HUES64 (cell line): ENCODE data around the gene GIMAP5.
"Not testable (repeated sequence)": the region's sequence is repeated elsewhere in the genome, so short reads cannot be mapped to it uniquely, and the experiment has no call there.

ENCODE experiments used
- H3K27ac ChIP-seq: 2 replicates; pipeline ENCODE4 v1.7.0; 2013; ENCODE audit warnings: low read depth, low read length, inconsistent platforms
- H3K27me3 ChIP-seq: 2 replicates; pipeline ENCODE4 v1.6.1; 2013; ENCODE audit warnings: mild to moderate bottlenecking, low read length; ENCODE audit not compliant: insufficient read depth
- H3K36me3 ChIP-seq: 2 replicates; pipeline ENCODE4 v1.6.1; 2013; ENCODE audit warnings: mild to moderate bottlenecking, low read length; ENCODE audit not compliant: insufficient read depth
- H3K4me1 ChIP-seq: 2 replicates; pipeline ENCODE4 v1.6.1; 2013; ENCODE audit warnings: mild to moderate bottlenecking, low read length, moderate library complexity; ENCODE audit not compliant: insufficient read depth
- H3K4me3 ChIP-seq: 2 replicates; pipeline ENCODE4 v1.5.1; 2013; ENCODE audit warnings: mild to moderate bottlenecking, low read length, moderate library complexity
- H3K9ac ChIP-seq: 2 replicates; pipeline ENCODE4 v1.6.1; 2013; ENCODE audit warnings: mild to moderate bottlenecking, low read depth, low read length
- H3K9me3 ChIP-seq: 2 replicates; pipeline ENCODE4 v1.6.1; 2013; ENCODE audit warnings: low read depth, low read length; ENCODE audit not compliant: insufficient read depth
- WGBS: fragments of 150-250, 120-280 bp; methylation state at CpG from one replicate; pipeline ENCODE4 v1.1.7; 2013; ENCODE audit warnings: missing lambda C conversion rate; 5-methylcytosine and 5-hydroxymethylcytosine counted together

The GIMAP5 gene

GRCh38 chr7:150769768-150770167 lies 32.5 kb downstream of the GIMAP5 start:
- no peaks in the 10 kb centered on the region; the same call in 1 of the 2 replicates for H3K27me3 ChIP-seq
- 94% methylated on average over 4 of the region's 4 CpGs for WGBS
- H3K36me3 ChIP-seq: no peaks in the 10 kb centered on the region
- H3K4me3 ChIP-seq: no peak overlapping the region
- peaks cover 9% of the 10 kb centered on the region for H3K4me1 ChIP-seq
- no peak overlapping the region for H3K9ac ChIP-seq
- no peak overlapping the region for H3K27ac ChIP-seq
- H3K9me3 ChIP-seq: peaks cover 7% of the 10 kb centered on the region; the same call in 1 of the 2 replicates

GRCh38 chr7:150774131-150774530 lies 36.9 kb downstream of the GIMAP5 start:
- H3K27me3 ChIP-seq, H3K36me3 ChIP-seq, H3K9ac ChIP-seq, H3K27ac ChIP-seq, H3K4me3 ChIP-seq, H3K4me1 ChIP-seq: not testable (repeated sequence)
- no CpG with 5 or more reads among the region's 1 CpG for WGBS
- H3K9me3 ChIP-seq: peaks cover 10% of the 10 kb centered on the region; the same call in 1 of the 2 replicates

GRCh38 chr7:150778014-150778737 lies 41.0 kb downstream of the GIMAP5 start:
- no peak overlapping the region for H3K4me3 ChIP-seq
- no peaks in the 10 kb centered on the region for H3K36me3 ChIP-seq
- no peaks in the 10 kb centered on the region for H3K4me1 ChIP-seq
- H3K27ac ChIP-seq: no peak overlapping the region
- H3K9me3 ChIP-seq: peaks cover 5% of the 10 kb centered on the region; the same call in 1 of the 2 replicates
- 54% methylated on average over 6 of the region's 8 CpGs for WGBS
- H3K9ac ChIP-seq: no peak overlapping the region
- peaks cover 9% of the 10 kb centered on the region; the same call in 1 of the 2 replicates for H3K27me3 ChIP-seq

- 7% methylated on average over 9 of the region's 12 CpGs for WGBS
- no peak overlapping the region for H3K4me3 ChIP-seq
- no peak overlapping the region for H3K9ac ChIP-seq
- H3K9me3 ChIP-seq: 0 out of 2 replicates have a peak, but pooled peaks cover 3% of the 10 kb centered on the region
- H3K4me1 ChIP-seq: no peaks in the 10 kb centered on the region
- no peak overlapping the region for H3K27ac ChIP-seq
- H3K36me3 ChIP-seq: no peaks in the 10 kb centered on the region
- peaks cover 9% of the 10 kb centered on the region; the same call in 1 of the 2 replicates for H3K27me3 ChIP-seq
These were observed 41.6 kb downstream of the GIMAP5 start for GRCh38 chr7:150778738-150779301.

- Histone ChIP-seq H3K4me1 (no peaks in the 10 kb centered on the region), H3K4me3 (no peak overlapping the region), H3K9ac (no peak overlapping the region), H3K27me3 (peaks cover 15% of the 10 kb centered on the region; the same call in 1 of the 2 replicates), H3K27ac (no peak overlapping the region), H3K36me3 (no peaks in the 10 kb centered on the region), H3K9me3 (no peaks in the 10 kb centered on the region)
- WGBS: 65% methylated on average over 3 of the region's 3 CpGs
These were observed 43.1 kb downstream of the GIMAP5 start for GRCh38 chr7:150780292-150780691.

GRCh38 chr7:150781103-150781502 lies 43.9 kb downstream of the GIMAP5 start:
- WGBS: 55% methylated on average over 3 of the region's 3 CpGs
- no peak overlapping the region for H3K27ac ChIP-seq
- H3K9ac ChIP-seq: no peak overlapping the region
- peaks cover 13% of the 10 kb centered on the region; the same call in 1 of the 2 replicates for H3K27me3 ChIP-seq
- H3K9me3 ChIP-seq: no peaks in the 10 kb centered on the region
- no peak overlapping the region for H3K4me3 ChIP-seq
- H3K36me3 ChIP-seq: no peaks in the 10 kb centered on the region
- no peaks in the 10 kb centered on the region for H3K4me1 ChIP-seq

GRCh38 chr7:150781961-150782360 lies 44.7 kb downstream of the GIMAP5 start:
- Histone ChIP-seq H3K27ac (no peak overlapping the region), H3K27me3 (peaks cover 13% of the 10 kb centered on the region; the same call in 1 of the 2 replicates), H3K4me3 (no peak overlapping the region), H3K36me3 (no peaks in the 10 kb centered on the region), H3K4me1 (no peaks in the 10 kb centered on the region), H3K9me3 (no peaks in the 10 kb centered on the region), H3K9ac (no peak overlapping the region)
- WGBS: 87% methylated on average over 2 of the region's 2 CpGs

- no peak overlapping the region for H3K4me3 ChIP-seq
- 88% methylated on average over 9 of the region's 9 CpGs for WGBS
- H3K9me3 ChIP-seq: no peaks in the 10 kb centered on the region
- H3K4me1 ChIP-seq: no peaks in the 10 kb centered on the region
- peaks cover 8% of the 10 kb centered on the region; the same call in 1 of the 2 replicates for H3K27me3 ChIP-seq
- H3K27ac ChIP-seq: no peak overlapping the region
- no peak overlapping the region for H3K9ac ChIP-seq
- no peaks in the 10 kb centered on the region for H3K36me3 ChIP-seq
These were observed 47.0 kb downstream of the GIMAP5 start for GRCh38 chr7:150784120-150784736.

GRCh38 chr7:150784954-150785353 lies 47.7 kb downstream of the GIMAP5 start:
- H3K9me3 ChIP-seq: no peaks in the 10 kb centered on the region
- WGBS: 73% methylated on average over 4 of the region's 4 CpGs
- no peak overlapping the region for H3K4me3 ChIP-seq
- no peak overlapping the region for H3K27ac ChIP-seq
- no peaks in the 10 kb centered on the region for H3K4me1 ChIP-seq
- no peak overlapping the region for H3K9ac ChIP-seq
- no peaks in the 10 kb centered on the region for H3K36me3 ChIP-seq
- H3K27me3 ChIP-seq: peaks cover 11% of the 10 kb centered on the region; the same call in 1 of the 2 replicates

- H3K36me3 ChIP-seq: no peaks in the 10 kb centered on the region
- no peaks in the 10 kb centered on the region for H3K4me1 ChIP-seq
- H3K4me3 ChIP-seq: no peak overlapping the region
These were observed 50.4 kb downstream of the GIMAP5 start for GRCh38 chr7:150787321-150788281.

More at GRCh38 chr7:150787321-150788281, 50.4 kb downstream of the GIMAP5 start:
- Histone ChIP-seq H3K27me3 (peaks cover 8% of the 10 kb centered on the region; the same call in 1 of the 2 replicates), H3K9me3 (no peaks in the 10 kb centered on the region), H3K27ac (no peak overlapping the region), H3K9ac (no peak overlapping the region)
- WGBS: 85% methylated on average over 10 of the region's 10 CpGs
